Measurements from ENCODE around the gene PRSS58. TPM values are rescaled to one million over a fixed set of nuclear protein-coding genes. Genes with fewer than 3 reads are reported as not detected.

The PRSS58 gene
- total and polyA plus RNA-seq, 2 donors (not counting 1 experiment from before 2014, with no cell fraction given) = not detected

- Histone ChIP-seq H3K4me1 (ENCODE audit: control insufficient read depth, extremely low read depth, insufficient read depth, low read length) (no peaks in the 10 kb centered on the region), H3K9ac (ENCODE audit: insufficient read depth, low read length) (no peak overlapping the region), H3K4me3 (replicated peaks in 1 of 4; ENCODE audit: control extremely low read depth in 1 of 4, insufficient read depth in 1 of 4, low read depth in 3 of 4, low read length in 4 of 4) (no peak overlapping the region), H3K36me3 (ENCODE audit: control insufficient read depth, insufficient read depth, low read length) (no peaks in the 10 kb centered on the region), H3K9me3 (ENCODE audit: control insufficient read depth, insufficient read depth, low read depth, low read length) (no peaks in the 10 kb centered on the region), H3K27ac (ENCODE audit: insufficient read depth, low read length) (no peak overlapping the region), H2AFZ (ENCODE audit: low read length) (no peak overlapping the region), H3K27me3 (ENCODE audit: control insufficient read depth, insufficient read depth, low read length) (no peaks in the 10 kb centered on the region), H3K79me2 (ENCODE audit: control insufficient read depth, insufficient read depth, low read length) (no peaks in the 10 kb centered on the region), H3K4me2 (ENCODE audit: extremely low read depth, insufficient read depth, low read length) (no peak overlapping the region), H4K20me1 (ENCODE audit: control insufficient read depth, extremely low read depth, insufficient read depth, low read length) (no peaks in the 10 kb centered on the region)
- no peak for TF ChIP-seq CTCF (conservative IDR thresholded peaks at IDR 0.05 in 1 of 2, IDR thresholded peaks at IDR 0.05 in 1 of 2; ENCODE audit: low read depth in 1 of 2, low read length in 2 of 2)
- no peak for TF ChIP-seq EZH2 (IDR thresholded peaks at IDR 0.05; ENCODE audit: low read length, missing control alignments)
- DNase-seq (ENCODE audit: low read depth in 2 of 2) = no peak
These were observed 7.9 kb downstream of the PRSS58 start for GRCh38 chr7:142249918-142250317.

DNA sequence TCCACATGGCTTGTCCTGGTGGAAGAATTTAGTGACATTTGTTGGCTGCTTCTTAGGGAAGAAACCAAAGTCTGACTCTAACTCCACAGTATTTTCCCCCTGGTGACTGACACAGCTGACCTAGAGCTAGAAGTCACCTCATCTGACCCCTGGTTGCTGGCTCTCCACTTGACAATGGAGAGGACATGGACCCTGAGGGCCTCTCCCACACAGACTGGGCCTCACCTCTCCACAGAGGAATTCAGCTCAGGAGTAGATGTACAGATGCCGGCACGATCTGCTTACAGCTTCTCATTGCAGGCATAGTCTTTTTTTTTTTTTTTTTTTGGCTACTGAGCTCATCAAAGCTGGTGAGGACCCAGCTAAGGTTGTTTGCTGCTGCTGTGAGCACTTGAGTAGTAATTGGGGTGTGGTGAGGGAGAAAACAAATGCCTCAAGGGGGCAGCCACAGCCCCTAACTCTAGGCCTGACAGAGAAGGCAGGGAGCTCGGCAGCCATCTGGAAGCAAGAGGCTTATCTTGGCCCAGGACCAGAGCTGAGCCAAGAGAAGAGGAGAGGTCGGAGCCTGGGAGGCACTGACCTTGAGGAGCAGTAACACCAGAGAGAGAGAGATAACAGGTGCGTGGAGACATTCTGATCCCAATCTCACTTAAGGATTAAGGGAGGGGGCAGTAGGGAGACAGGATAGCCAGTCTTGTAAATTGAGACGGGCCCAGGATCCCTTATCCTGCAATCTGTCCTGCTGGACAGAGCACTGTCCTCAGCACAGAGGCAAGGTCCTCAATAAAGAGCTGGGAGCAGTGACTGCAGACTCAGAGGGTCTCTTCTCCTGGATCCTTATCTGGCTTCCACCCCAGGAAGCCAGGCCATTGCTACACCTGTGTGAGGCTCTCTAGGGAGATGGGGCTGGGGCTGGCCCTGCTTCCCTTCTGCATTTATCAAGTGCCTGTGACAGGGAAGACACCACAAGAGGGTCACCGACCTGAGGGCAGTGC is 9.4 kb downstream of the PRSS58 start:
- Histone ChIP-seq H3K4me2 (ENCODE audit: extremely low read depth, insufficient read depth, low read length) (no peak overlapping the region), H3K9me3 (ENCODE audit: control insufficient read depth, insufficient read depth, low read depth, low read length) (no peaks in the 10 kb centered on the region), H4K20me1 (ENCODE audit: control insufficient read depth, extremely low read depth, insufficient read depth, low read length) (no peaks in the 10 kb centered on the region)

More for the DNA sequence above, 9.4 kb downstream of the PRSS58 start:
- no peak for DNase-seq (ENCODE audit: low read depth in 2 of 2)
- Histone ChIP-seq H3K4me3 (replicated peaks in 1 of 4; ENCODE audit: control extremely low read depth in 1 of 4, insufficient read depth in 1 of 4, low read depth in 3 of 4, low read length in 4 of 4) (no peak overlapping the region), H3K27me3 (ENCODE audit: control insufficient read depth, insufficient read depth, low read length) (no peaks in the 10 kb centered on the region), H3K4me1 (ENCODE audit: control insufficient read depth, extremely low read depth, insufficient read depth, low read length) (no peaks in the 10 kb centered on the region), H3K9ac (ENCODE audit: insufficient read depth, low read length) (no peak overlapping the region), H3K36me3 (ENCODE audit: control insufficient read depth, insufficient read depth, low read length) (no peaks in the 10 kb centered on the region), H2AFZ (ENCODE audit: low read length) (no peak overlapping the region), H3K79me2 (ENCODE audit: control insufficient read depth, insufficient read depth, low read length) (no peaks in the 10 kb centered on the region), H3K27ac (ENCODE audit: insufficient read depth, low read length) (no peak overlapping the region)
- TF ChIP-seq EZH2 (IDR thresholded peaks at IDR 0.05; ENCODE audit: low read length, missing control alignments) (no peak), CTCF (conservative IDR thresholded peaks at IDR 0.05 in 1 of 2, IDR thresholded peaks at IDR 0.05 in 1 of 2; ENCODE audit: low read depth in 1 of 2, low read length in 2 of 2) (no peak)
